Right lobe of liver (tissue), 4 donors: Measurements from ENCODE around the gene PLCXD1.
"Not testable (repeated sequence)": the region's sequence is repeated elsewhere in the genome, so short reads cannot be mapped to it uniquely, and the experiment has no call there.

ENCODE experiments used
- CTCF ChIP-seq, 4 donors: fragments of 200-600 bp in 3 of 4; fragments of 450-650 bp in 1 of 4; IDR thresholded peaks; one replicate each; pipeline versions ENCODE4 v1.5.1 to v1.8.0; 2016 to 2022; ENCODE audit warnings: antibody characterized with exemption in 4 of 4, mild to moderate bottlenecking in 2 of 4
- POLR2A ChIP-seq: fragments of 450-650 bp; IDR thresholded peaks from one replicate; pipeline ENCODE4 v1.6.1; 2017; ENCODE audit warnings: antibody characterized with exemption, mild to moderate bottlenecking
- donor health status: DM: no; HTN: no; CAD: no.
- donor health status: DM: no; HTN: no; CAD: no.
- donor health status: DM: no; HTN: yes; CAD: no.

- TF ChIP-seq CTCF (IDR thresholded peaks at IDR 0.05); POLR2A: not testable (repeated sequence)
Measured at GRCh38 chrX:236201-236600, 45.0 kb upstream of the PLCXD1 start.
